ENCODE results near the gene LSR. TPM values are rescaled to one million over a fixed set of nuclear protein-coding genes. Genes with fewer than 3 reads are reported as not detected.

LSR gene
- total and polyA plus RNA-seq, 2 donors (not counting 1 experiment from before 2014, with no cell fraction given) = 37.2 to 45.3 TPM

- no peaks in the 10 kb centered on the region for H4K20me1 ChIP-seq (ENCODE audit: control insufficient read depth, insufficient read depth, low read length, poor library complexity, severe bottlenecking)
- H3K4me3 ChIP-seq (ENCODE audit: control extremely low read depth in 1 of 5, extremely low read depth in 1 of 5, insufficient read depth in 1 of 5, low read depth in 2 of 5, low read length in 4 of 5) = peak overlapping the region in 3 of 5 experiments; percentile 7 to 45 (median 13)
- H3K9me3 Mint-ChIP-seq (ENCODE audit: insufficient read depth) = no peaks in the 10 kb centered on the region
- no peaks in the 10 kb centered on the region for H3K79me2 ChIP-seq (ENCODE audit: control insufficient read depth, insufficient read depth, low read length)
- H3K4me1 ChIP-seq (ENCODE audit: control insufficient read depth in 2 of 2, insufficient read depth in 2 of 2, low read length in 2 of 2) = peaks cover 65 to 68% of the 10 kb centered on the region in 2 donors
- TF ChIP-seq CTCF (IDR thresholded peaks at IDR 0.05) = no peak
- TF ChIP-seq EZH2 (IDR thresholded peaks at IDR 0.05; ENCODE audit: borderline replicate concordance, insufficient read depth, low read depth, low read length, poor library complexity, severe bottlenecking) = no peak
- CTCF ChIA-PET = interaction anchor here (1.0 to 3.3 kb wide), 8 partner anchors 10 to 142 kb away, joined by 3 to 25 read pairs (median 4); partner anchors contain the start of gene FFAR1
- peak overlapping the region; percentile 93 to 95 for H3K27ac ChIP-seq (ENCODE audit: low read length in 2 of 2)
- H3K36me3 ChIP-seq (replicated peaks in 1 of 2; ENCODE audit: control extremely low read depth in 1 of 2, control insufficient read depth in 1 of 2, extremely low read depth in 1 of 2, insufficient read depth in 2 of 2, low read length in 1 of 2) = no peaks in the 10 kb centered on the region
- H3K9me3 ChIP-seq (ENCODE audit: control extremely low read depth in 1 of 3, control insufficient read depth in 2 of 3, insufficient read depth in 1 of 3, low read length in 2 of 3) = peaks cover 0 to 10% (median 3%) of the 10 kb centered on the region in 3 donors
- peaks cover 59% of the 10 kb centered on the region for H3K4me1 Mint-ChIP-seq
- no peak overlapping the region for H2AFZ ChIP-seq (ENCODE audit: insufficient read depth, low read depth, low read length, poor library complexity, severe bottlenecking)
- peak overlapping the region; percentile 78 for H3K4me2 ChIP-seq (replicated peaks; ENCODE audit: low read depth, low read length, poor library complexity, severe bottlenecking)
- intact Hi-C loops (cut with micrococcal nuclease) = no loop called here
- POLR2A ChIA-PET = interaction anchor here (0.5 to 2.0 kb wide), 13 partner anchors 9 to 689 kb away, joined by 3 to 8 read pairs (median 4); partner anchors contain the start of gene FXYD5
- no peaks in the 10 kb centered on the region for H3K27me3 ChIP-seq (replicated peaks in 1 of 4; ENCODE audit: control extremely low read depth in 1 of 4, control insufficient read depth in 3 of 4, insufficient read depth in 4 of 4, low read length in 3 of 4)
- H3K4me3 Mint-ChIP-seq = peak overlapping the region; percentile 78
- no peaks in the 10 kb centered on the region for H3K27me3 Mint-ChIP-seq
- peak; percentile 74 for ATAC-seq (ENCODE audit: low read depth)
- peak overlapping the region; percentile 39 for H3K9ac ChIP-seq (ENCODE audit: low read length)
- peak; percentile 91 for DNase-seq
- peak overlapping the region; percentile 96 for H3K27ac Mint-ChIP-seq
- 20% methylated on average over 6 of the region's 13 CpGs for WGBS (ENCODE audit: insufficient coverage)
Measured at GRCh38 chr19:35204799-35205732, 43.7 kb upstream of the LSR start.
